Measurements from ENCODE around the gene PDGFB.

DNA sequence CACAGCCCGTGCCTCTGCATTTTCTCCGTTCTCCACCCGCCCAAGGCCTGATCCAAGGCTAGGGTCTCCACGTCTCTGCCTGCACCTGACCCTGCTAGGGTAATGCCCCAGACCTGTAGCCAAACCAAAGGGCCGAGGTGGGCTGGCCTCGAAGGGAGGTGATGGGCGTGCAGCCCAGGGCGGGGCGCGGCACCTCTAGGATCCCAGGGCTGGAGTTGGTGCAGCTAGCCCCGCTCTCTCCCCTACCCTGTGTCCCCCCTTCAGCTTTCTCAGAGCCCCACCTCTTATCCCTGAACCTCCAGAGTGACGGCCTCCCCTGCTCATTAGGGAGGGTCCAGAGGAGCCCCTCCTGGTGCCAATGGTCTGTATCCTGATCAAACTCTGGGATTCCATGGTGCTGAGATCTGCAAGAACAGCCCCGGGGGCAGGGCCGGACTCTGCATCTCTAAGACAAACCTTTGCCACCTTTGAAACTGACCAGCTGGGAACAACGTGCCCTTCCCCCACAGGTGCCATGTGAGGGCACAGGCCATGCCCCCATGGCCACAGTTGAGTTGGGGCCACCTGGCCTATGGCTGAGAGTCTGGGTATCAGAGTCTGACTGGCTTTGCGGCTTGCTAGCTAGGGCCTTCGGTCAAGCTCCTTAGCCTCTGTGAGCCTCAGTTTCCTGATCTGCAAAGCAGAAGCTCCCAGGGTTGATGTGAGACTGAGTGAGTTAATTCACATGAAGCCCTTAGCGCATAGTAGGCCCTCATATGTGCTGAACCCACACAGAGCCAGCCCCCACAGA, 69.2 kb downstream of the PDGFB start:
- TF ChIP-seq EZH2 (IDR thresholded peaks at IDR 0.05; ENCODE audit: low read depth) = no peak
- TF ChIP-seq, protein P1, sequence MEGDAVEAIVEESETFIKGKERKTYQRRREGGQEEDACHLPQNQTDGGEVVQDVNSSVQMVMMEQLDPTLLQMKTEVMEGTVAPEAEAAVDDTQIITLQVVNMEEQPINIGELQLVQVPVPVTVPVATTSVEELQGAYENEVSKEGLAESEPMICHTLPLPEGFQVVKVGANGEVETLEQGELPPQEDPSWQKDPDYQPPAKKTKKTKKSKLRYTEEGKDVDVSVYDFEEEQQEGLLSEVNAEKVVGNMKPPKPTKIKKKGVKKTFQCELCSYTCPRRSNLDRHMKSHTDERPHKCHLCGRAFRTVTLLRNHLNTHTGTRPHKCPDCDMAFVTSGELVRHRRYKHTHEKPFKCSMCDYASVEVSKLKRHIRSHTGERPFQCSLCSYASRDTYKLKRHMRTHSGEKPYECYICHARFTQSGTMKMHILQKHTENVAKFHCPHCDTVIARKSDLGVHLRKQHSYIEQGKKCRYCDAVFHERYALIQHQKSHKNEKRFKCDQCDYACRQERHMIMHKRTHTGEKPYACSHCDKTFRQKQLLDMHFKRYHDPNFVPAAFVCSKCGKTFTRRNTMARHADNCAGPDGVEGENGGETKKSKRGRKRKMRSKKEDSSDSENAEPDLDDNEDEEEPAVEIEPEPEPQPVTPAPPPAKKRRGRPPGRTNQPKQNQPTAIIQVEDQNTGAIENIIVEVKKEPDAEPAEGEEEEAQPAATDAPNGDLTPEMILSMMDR (conservative IDR thresholded peaks at IDR 0.05) = no peak
